Ecto neural progenitor cell (in vitro differentiated cells): Measurements from ENCODE around the gene GTPBP2.
"Not testable (repeated sequence)": the region's sequence is repeated elsewhere in the genome, so short reads cannot be mapped to it uniquely, and the experiment has no call there.

ENCODE experiments used
- DNase-seq: peaks from one replicate; pipeline ENCODE4 v3.0.0-alpha.2; 2018; ENCODE audit warnings: low spot score

The GTPBP2 gene

DNA sequence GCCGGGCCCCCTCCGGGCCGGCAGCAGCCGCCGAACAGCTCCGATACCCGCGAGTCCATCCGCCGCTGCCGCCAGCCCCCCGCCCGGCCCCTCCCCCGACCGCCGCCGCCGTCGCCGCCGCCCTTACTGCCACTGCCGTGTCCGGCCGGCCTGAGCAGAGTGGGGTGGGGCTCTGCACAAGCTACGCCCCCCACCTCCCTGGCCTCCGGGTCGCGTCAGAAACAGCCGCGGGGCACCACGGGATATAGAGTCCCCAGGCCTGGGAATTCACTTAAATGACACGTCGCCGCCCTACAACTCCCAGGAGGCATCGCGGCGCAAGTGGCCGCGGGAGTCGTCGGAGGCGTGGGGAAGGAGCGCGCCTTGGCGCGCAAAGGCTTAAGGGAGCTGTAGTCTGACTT, at the start of gene GTPBP2:
TSS of gene GTPBP2 (minus strand) at position 161 of the 401 bp plus-strand sequence. CDS start at position 59, 102 bp downstream.
- peak; percentile 99 for DNase-seq

DNA sequence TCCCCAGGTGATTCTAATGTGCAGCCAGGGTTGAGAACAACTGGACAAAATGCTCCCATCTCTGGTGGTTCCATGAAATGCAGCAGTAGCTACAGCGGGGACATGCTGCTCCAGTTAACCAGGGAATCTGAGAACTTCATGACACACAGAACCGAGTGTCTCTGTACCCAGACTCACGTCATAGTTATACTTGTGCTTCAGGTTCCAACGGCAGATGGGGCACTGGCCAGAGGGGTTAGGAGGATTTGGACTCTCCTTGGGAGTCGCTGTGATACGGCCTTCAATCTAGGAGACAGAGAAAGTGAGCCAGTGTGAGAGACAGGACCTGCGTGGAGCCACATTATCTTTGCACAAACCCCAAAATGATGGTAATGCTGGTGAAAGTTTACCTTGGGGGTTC, 49.3 kb upstream of the GTPBP2 start:
- no peak for DNase-seq

DNA sequence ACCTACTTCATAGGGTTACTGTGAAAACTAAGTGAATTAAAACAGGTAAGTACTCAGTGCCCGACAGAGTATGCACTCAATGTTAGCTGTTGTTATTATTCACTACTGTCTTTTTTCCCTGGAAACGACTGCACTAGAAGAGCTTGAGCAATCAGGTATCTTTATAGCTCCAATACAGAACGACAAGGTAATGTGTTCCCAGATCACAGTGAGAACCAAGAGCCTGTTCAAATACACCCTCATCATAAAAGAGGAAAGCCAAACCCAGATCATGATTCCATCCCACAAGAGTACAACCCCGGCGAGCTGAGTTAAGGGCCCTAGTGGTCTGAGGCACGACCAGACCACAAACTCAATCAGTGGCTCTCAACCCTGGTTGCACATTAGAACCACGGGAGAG, 48.7 kb upstream of the GTPBP2 start:
- DNase-seq: no peak

DNA sequence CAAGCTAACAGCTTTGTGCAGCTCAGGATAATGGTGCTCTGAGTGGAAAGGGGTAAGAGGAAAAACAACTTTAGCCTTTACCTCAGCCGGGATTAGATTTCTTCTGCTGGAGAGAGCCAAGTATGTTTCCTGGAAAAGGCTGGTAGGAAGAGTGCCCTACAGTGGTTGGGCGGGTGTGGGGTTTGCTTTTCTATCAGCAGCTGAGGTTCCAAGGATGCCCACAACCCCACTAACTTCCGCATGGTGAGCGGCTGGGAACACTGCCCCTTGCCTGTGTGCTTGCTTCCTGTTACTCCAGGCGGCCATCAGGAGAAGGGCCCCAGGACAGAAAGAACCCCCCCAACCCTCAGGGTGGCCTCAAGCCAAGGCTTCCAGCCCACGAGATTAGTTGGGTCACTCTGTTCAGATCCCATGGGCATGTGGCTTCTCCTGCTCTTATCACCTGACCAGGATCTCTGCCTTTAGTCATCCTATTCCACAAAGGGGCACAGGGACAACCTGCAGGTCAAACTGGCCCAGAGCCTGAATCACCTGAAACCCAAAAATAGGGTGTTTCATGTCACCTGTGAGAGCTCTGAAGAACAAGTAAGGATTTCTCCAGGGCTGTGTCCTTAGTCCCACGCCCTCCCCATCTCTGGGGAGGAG, 48.0 kb upstream of the GTPBP2 start:
- no peak for DNase-seq

DNA sequence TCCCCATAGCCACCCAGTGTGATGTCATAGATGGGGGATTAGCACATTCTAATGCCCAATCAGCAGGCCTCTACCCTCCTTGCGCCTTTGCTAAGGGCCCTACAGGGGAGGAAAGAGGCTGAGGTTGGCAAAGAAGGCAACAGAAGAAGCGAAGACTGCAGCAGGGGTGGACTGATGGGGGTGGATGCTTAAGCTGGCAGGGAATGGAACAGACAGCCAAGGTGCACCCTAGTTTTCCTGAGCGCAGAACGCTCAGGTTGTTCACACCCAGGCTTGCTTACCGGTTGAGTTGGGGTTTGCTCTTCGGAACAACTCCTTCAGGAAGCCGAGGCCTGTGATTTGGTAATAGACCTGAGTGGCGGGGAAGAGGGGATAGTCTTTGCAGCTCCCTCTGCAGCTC, 45.9 kb upstream of the GTPBP2 start:
- no peak for DNase-seq

DNA sequence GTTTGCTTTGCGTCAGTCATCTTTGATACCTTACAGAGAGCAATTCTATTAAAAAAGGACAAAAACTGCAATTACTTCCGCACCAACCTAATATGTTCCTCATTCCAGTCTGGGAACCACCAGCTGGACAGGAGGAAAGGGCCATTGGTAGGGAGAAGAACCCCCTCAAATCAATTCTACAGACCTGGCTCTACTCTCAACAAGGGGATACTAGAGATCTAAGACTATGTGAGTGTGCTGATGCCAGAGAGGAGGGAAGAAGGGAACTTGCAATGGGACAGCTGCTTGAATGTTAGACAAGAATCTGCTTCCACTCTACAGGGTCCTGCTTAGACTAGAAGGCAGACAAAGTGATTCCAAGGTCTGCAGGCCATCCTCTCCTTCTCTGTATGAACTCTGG, 45.2 kb upstream of the GTPBP2 start:
- no peak for DNase-seq

DNA sequence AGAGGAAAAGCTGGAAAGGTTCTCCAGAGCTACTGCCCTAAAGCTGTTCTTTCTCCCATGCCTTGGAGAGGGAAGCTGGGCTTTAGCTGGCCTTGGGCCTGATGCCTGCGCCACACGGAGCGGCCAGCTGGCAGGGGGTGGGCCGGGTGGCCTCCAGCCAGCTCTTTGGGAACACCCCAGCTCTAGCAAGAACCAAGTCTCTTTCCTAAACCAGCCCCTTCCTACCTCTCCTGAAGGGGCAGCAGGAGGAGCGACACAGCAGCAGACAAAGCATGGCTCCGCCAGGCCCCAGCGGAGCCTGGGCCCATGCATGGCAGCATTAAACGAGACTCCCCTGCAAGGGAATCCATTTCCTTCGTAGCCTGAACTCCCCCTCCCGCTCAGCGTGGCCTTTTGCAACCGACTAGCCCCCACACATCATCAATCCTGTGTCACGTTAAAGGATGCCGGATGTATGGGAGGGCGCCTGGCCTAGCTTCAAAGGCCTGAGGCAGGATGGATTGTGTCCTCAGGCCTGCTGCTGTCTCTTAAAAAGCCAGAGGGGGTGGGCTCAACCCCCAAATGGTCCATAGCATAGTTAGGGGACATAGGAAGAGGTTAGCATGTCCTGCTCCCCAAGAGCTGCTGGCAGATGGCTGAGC, 44.5 kb upstream of the GTPBP2 start:
- DNase-seq: no peak

- DNase-seq: no peak
Measured at GRCh38 chr6:43671801-43672690, 43.0 kb upstream of the GTPBP2 start.

GRCh38 chr6:43671011-43671800, 42.1 kb upstream of the GTPBP2 start:
- DNase-seq: no peak

DNA sequence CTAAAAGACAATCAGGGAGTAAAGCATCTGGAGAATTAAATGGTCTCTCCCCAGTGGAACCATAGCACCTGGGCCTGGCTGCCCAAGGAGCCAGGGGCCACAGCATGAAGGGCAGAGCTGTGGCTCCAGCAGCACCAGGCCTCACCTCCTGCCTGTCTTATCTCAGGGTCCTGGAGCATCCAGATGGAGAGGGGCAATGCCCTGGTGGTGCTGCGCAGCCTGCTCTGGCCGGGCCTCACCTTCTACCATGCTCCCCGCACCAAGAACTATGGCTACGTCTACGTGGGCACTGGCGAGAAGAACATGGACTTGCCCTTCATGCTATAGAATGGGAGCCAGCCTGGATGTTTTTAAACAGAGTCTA, 41.5 kb upstream of the GTPBP2 start:
- no peak for DNase-seq

DNA sequence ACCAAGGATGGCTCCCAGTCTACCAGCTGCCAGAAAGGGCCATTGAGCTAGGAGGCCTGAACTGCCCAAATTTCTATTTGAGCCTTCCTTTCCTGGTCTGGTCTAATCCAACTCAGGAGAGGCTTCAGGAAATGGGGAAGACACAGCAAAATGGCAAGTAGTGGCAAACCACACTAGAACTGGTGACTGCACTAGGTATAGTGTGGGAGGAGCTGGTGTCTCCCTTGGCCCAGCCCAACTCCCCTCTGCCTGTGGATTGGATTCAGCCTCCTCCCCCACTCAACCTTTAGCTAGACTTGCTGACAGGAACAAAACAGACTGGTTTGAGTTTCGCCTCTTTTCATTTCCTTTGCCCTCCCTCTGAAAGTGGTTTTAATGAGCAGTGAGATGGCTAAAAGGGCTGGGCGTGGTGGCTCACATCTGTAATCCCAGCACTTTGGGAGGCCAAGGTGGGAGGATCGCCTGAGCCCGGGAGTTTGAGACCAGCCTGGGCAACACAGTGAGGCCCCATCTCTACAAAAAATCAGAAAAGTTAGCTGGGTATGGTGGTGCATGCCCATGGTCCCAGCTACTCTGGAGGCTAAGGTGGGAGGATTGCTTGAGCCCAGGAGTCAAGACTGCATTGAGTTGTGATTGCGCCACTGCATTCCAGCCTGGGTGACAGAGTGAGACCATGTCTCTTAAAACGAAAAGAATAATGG, 41.0 kb upstream of the GTPBP2 start:
- no peak for DNase-seq

GRCh38 chr6:43669050-43669921, 40.2 kb upstream of the GTPBP2 start:
- DNase-seq: no peak

- peak; percentile 77 for DNase-seq
Measured at GRCh38 chr6:43668151-43669028, 39.3 kb upstream of the GTPBP2 start.

- DNase-seq: peak; percentile 91
Measured at GRCh38 chr6:43667245-43668150, 38.4 kb upstream of the GTPBP2 start.

DNA sequence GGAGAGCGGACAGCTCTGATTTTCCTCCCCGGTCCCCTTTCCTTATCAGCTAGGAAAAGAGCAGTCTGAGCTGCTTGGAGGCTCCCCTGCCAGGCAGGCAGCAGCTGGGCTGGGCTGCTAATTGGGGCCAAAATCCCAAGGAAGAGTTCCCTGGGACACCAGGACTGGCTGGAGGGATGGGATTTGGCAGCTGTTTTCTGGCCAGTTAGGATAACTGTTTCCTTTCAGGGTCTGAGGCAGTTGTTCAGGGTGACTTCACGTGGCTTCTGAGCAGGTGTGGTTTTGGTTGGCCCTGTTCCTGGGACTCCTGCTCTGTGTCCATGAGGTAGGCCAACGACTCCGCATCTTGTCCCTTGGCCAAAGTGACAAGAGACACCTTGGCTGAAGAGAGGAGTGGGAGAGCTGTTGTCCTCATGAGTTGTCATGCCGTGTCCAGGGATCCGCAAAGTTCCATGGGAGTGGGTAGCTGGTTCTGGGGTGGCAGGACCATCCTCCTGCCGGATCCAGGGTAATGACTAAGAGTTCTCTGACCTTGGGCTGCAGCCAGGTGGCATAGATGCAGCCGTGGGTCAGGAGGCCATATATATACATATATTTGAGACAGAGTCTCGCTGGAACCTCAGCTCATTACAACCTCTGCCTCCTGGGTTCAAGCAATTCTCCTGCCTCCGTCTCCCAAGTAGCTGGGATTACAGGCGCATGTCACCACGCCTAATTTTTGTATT, 37.3 kb upstream of the GTPBP2 start:
- no peak for DNase-seq

- DNase-seq: no peak
Measured at GRCh38 chr6:43665376-43665775, 36.3 kb upstream of the GTPBP2 start.

- DNase-seq: not testable (repeated sequence)
Measured at GRCh38 chr6:43662948-43663347, 33.9 kb upstream of the GTPBP2 start.

DNA sequence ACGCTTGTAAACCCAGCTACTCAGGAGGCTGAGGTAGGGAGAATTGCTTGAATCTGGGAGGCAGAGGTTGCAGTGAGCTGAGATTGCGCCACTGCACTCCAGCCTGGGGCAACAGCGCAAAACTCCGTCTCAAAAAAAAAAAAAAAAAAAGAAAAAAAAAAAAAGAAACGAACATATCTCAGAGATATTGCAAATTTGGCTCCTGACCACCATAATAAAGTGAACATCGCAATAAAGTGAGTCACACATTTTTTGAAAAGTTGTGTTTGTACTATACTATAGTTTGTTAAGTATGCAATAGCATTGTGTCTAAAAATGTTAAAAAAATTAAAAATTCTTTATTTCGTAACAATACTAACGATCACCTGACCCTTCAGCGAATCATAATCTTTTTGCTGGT, 29.1 kb upstream of the GTPBP2 start:
- no peak for DNase-seq
